ENCODE measurements around the gene TTC12.

- TF ChIP-seq EP300 (IDR thresholded peaks at IDR 0.05) (no peak), CTCF (IDR thresholded peaks at IDR 0.05) (no peak), POLR2A (IDR thresholded peaks at IDR 0.05) (no peak), POLR2AphosphoS5 (IDR thresholded peaks at IDR 0.05) (no peak)
These were observed 86.3 kb downstream of the TTC12 start for GRCh38 chr11:113400631-113401230.
